Iris pigment epithelial cell (primary cell): ENCODE results near the gene ITPK1.
"Not testable (repeated sequence)": the region's sequence is repeated elsewhere in the genome, so short reads cannot be mapped to it uniquely, and the experiment has no call there.

Experiments
- DNase-seq: peaks from one replicate; pipeline ENCODE4 v3.0.0-alpha.2; 2011; ENCODE audit warnings: low read depth

The ITPK1 gene

GRCh38 chr14:93084866-93085857 lies 30.6 kb downstream of the ITPK1 start:
- DNase-seq: no peak

GRCh38 chr14:93084402-93084801 lies 31.3 kb downstream of the ITPK1 start:
- no peak for DNase-seq

DNA sequence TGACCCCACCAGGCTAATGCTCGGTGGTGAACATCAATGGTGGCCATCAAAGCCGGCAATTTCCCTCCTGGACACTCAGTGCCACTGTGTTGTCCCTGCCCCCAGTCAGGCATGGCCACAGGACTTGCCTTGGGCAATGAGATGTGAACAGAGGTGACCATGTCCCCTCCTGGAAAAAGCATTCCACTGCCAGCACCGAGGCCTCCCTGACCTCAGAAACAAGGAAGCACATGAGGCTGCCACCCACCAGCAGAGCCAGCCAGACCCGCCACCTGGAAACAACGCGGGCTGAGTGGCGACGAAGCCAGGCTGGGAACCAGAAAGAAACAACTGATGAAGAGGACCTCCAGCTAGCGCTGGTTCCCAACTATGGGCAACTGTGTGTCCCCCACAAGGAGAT lies 31.8 kb downstream of the ITPK1 start:
- DNase-seq: no peak

GRCh38 chr14:93082576-93083001 lies 33.1 kb downstream of the ITPK1 start:
- DNase-seq: no peak

DNA sequence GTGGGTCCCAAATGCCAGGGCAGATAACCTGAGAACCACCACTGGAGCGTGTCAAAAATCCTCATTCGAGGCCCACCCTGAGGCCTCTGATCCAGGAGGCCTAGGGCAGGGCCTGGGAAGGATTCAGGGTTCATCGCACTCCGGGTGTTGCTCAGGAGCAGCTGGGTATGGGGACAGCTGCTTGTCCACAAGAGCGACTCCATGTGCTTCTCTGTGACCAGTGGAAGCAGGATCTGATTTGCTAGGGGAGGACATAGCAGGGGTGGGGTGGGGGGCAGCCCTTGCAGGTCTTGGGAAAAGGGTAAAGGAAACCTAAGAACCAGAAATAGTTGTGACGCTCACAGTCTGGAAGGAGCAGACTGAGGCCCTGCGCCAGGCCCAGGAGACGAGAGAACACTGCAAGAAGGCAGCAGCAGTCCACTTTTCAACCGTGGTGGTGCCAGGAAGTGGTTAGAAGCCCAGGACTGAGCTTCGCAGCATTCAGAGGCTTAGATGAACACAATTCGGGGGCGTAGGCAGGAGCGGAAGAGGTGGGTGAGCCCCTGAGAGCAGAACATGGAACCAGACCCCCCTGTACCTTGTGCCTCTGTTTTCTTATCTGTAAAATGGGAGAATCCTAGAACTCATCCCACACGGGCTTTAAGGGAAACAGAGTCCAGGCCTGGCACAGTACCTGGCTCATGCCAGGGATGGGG lies 33.7 kb downstream of the ITPK1 start:
- no peak for DNase-seq

DNA sequence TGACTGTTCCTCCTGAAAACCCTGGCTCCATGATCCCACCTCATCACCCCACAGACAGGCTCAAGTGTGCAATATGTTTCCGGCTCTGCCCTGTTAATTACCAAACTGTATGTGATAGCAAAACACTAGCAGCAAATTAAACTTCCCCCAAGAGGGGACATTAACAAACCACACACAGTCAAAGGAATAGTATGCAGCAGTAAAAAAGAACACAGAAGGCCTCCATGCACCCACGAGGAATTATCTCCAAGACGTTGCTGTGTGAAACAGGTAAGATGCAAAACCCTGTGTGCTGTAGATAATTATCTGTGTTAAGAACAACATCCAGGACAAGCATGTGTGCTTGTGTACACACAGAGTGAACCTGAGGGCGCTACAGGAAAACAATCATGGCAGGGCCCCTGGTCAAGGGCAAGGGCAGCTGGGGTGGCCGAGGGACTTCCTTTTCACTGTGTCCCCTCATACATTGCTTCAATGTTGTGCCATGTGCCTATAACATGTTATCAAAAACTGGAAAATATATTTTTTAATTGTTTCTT lies 35.8 kb downstream of the ITPK1 start:
- no peak for DNase-seq

DNA sequence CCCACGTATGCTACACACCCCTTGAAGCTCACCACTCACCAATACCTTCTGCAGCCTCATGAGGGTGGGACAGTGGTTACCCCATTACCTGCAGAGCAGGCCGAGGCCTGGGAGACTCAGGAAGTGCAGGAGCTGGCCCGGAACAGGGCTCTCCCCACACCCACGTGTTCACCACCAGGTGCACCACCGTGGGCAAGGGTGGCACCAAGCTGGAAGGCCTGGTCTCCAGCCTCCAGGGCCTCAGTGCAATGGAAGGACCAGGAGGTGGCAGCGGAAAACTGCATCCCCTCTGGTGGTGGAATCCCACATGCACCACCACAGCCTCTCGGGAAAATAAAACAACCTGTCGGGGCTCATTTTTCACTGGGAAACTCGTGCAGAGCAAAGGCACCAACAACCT lies 36.4 kb downstream of the ITPK1 start:
- no peak for DNase-seq

GRCh38 chr14:93078870-93079269 lies 36.9 kb downstream of the ITPK1 start:
- DNase-seq: peak; percentile 67

DNA sequence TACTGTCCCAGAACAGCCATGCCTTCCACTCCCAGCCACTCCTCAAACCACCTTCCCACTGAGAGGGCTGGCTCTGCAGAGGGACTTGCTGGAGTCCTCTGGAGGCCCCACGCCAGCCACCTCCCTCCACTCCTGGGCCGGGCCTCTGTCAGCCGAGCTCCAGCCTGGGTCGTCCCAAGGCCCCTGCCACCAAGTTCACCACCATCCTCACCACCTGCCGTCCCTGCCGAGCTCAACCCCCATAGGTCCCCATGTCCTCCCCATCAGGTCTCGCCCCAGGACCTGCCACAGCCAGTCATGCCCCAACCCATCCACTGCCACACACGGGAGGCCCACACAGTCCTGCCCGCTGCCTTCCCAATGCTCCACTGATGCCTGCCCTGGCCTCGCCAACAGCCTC lies 39.0 kb downstream of the ITPK1 start:
- DNase-seq: no peak

DNA sequence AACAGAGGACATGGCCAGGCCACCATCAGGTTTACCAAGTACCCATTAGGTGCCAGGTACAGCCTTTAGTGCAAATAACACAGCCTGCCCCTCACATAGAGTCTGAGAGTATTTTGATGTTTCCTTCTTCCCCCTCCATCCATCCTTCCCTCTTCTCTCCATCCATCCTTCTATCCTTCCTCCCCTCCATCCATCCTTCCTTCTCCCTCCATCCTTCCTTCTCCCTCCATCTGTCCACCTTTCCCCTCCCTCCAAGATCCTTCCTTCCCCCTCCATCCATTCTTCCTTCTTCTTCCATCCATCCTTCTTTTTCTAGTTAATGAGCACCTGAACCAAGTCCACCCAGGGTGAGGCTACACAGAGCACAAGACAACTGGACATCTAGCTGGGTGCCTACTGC lies 39.8 kb downstream of the ITPK1 start:
- DNase-seq: no peak

DNA sequence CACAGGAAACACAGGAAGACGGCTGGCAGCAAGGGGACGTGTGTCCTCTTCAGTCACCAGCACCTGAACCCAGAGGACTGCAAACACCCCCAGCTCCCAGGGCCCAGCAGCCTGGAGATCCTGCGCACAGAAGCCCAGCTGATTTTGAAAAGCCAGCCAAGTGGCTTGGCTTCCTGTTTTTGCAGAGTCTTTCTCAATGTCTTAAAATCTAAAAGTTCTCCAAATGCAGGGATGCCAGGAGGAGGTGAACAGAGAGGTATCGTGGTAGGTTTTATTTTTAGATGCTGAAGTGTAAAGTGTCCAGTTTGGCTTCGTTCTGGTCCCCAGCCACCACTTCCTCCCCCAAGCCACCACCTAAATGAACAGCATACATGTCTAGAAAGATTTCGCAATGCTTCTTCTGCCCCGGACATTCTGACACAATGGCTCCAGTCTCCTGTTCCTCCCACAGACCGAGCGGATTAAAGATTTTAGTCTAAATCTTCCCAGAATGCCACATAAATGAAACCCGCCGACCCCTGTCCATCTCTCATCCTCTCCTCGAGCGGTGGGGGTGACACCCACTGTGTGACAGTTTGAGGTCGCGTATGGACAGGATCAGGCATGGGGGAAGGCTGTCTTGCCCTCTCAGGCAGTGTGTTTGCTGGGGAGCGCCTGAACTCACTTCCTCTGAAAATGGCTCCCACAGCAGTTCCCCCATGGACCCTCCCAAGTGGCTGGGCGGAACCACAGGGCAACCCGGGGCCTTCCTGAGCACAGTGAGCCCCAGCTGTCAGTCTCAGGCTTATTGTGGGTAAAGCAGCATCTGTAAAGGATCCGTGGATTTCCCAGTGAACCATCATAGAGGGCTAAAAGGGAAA lies 41.6 kb downstream of the ITPK1 start:
- peak; percentile 68 for DNase-seq

DNA sequence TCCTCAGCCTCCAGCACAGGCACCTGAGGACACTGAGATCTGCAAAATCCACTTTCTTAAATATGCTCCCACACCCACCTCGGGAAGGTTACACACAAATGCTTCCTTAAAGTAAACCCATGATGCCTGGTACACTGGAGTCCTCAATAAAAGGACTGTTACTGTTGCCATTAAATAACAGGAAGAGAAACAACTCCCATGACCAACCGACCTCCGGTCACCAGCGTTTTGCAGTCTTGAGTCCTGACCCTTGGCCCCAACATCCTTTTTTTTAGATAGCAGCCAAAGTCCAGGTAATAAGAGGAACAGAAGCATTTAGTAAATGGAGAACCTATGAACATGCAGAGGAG lies 42.4 kb downstream of the ITPK1 start:
- no peak for DNase-seq

DNA sequence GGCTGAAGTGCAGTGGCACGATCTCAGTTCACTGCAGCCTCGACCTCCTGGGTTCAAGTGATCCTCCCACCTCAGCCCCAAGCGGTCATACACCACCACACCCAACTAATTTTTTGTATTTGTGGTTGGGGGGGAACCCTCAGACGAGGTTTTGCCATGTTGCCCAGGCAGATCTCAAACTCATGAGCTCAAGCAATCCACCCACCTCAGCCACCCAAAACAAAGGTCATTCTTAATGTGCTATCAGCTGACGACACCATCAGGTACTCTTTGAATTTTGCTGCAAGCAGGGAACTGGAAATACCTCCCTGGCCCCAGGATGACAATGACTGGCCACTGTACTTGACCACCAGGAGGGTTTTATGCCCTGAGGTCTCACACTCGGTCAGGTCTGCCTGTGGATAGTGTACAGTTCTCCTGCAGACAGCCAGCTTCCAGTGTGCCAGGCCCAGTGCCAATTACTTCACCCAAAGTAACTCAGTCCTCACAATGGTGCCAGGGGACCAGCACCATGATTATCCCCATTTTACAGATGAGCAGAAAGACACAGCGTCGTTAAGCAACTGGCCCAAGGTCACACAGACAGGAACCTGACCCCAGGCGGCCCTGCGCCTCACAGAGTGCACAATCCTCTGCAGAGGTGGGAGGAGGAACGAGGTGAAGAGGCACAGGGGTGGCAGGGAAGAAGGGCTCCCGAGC lies 42.9 kb downstream of the ITPK1 start:
- no peak for DNase-seq

- DNase-seq: no peak
Observed at GRCh38 chr14:93068711-93069110, 47.0 kb downstream of the ITPK1 start.

DNA sequence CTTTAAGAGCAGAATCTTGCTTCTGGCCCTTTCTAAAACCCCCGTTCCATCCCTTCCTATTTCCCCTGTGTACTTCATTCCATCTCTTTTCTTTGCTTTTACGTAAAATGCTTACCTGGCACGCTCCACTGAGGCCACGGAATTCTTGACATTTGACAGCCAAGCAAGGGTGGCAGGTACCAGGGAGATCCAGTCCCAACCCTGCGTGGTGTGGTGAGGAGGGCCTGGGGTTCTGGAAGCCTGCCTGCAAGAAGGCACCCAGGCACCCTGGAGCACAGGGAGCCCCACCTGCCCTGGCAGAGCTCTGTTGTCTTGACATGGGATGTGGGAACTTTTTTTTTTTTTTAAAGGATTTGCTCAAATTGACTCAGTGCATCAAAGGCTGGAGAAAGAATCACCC lies 48.6 kb downstream of the ITPK1 start:
- DNase-seq: no peak

DNA sequence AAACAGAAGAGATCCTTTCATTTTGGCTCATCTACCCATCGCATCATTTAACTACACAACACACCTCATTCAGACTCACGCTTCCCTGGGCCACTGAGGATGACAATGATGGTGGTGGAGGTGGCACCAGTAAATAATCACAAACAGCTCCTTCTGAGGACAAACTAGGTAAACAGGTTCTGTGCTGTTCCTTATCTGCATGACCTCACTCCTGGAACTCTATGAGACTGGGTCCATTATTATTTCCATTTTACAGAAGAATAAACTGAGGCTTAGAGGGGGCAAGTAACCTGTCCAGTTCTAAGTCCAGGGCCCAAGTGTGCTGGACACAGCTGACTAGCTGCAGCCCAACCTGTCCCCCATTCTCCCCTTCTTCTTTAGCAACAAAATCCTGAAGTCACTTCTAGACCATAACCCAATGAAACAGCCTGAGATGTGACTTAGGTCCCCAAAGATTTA lies 50.4 kb downstream of the ITPK1 start:
- no peak for DNase-seq

DNA sequence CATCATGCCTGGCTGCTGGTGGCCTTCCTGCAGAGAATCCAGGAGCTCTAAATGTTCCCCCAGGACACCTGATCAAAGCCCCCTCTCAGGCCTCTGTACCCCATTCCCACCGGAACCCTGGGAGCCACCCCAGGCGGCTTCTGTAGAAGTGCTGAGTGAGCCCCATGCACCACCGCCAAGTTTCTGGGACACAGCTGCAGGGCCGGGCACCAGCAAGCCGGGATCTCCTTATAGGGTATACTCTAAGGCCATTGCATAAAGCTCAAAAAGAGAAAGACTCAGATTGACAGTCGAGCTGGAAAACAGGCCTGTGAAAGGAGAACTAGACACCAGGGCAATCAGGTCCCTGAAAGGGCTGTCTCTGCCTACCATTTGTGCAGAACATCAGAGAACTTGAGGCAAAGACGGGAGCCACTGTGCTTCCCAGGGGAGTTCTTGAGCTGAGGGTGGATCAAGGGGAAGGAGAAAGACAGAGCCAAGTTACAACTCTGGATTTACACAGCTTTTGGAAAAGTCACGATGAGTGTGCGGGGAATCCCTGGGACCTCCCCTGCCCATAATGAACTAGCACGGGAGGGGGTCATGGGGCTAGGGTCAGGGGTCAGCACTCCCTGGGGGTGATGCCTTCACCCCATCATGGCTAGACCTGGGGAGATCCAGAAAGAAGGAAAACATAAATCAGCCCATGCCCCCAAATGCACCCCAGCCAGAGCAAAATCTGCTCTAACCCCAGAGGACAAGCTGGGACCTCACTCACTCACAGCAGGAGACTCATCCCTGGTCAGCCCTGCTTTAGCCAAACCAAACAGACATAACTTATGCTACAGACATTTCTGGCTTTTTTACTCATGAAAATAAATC lies 51.1 kb downstream of the ITPK1 start:
- DNase-seq: no peak

- DNase-seq: no peak
Observed at GRCh38 chr14:93063393-93063792, 52.3 kb downstream of the ITPK1 start.

- DNase-seq: no peak
Observed at GRCh38 chr14:93062890-93063289, 52.8 kb downstream of the ITPK1 start.

DNA sequence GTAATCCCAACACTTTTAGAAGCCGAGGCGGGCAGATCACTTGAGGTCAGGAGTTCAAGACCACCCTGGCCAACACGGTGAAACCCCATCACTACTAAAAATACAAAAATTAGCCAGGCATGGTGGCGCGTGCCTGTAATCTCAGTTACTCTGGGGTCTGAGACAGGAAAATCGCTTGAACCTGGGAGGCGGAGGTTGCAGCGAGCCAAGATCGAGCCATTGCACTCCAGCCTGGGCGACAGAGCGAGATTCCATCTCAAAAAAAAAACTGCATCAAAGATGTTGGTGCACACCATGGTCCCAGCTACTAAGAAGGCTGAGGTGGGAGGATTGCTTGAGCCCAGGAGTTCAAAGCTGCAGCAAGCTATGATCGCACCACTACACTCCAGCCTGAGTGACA lies 53.7 kb downstream of the ITPK1 start:
- not testable (repeated sequence) for DNase-seq
